ENCODE measurements around the gene SLC8A2.
"Not testable (repeated sequence)": the region's sequence is repeated elsewhere in the genome, so short reads cannot be mapped to it uniquely, and the experiment has no call there.

SLC8A2 gene

DNA sequence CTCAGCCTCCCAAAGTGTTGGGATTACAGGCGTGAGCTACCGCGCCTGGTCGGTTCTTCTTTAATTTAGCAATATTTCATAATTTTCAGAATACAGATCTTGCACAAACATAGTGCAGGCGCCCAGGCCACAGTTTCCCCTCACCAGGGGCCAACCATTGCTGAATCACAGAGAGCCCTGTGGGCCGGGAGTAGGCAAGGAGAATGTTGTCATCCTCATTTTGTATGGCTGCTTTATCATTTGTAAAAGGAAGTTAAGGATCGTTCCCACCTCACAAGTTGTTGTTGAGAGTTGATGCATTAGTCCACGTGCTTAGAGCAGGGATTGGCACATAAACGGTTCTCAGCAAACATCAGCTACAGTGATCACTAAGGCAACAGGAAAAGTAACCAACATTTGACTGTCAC lies 82.5 kb downstream of the SLC8A2 start:
- Histone ChIP-seq H3K27ac (peak overlapping the region in 6 of 11 experiments; percentile 8 to 61 (median 36); a peak in 10 of 22 replicates), H3K27me3 (no peaks in the 10 kb centered on the region), H4K20me1 (no peaks in the 10 kb centered on the region), H3K9ac (peak overlapping the region in 4 of 11 experiments; percentile 12 to 48 (median 24); a peak in 6 of 22 replicates), H3K4me1 (peaks cover 13 to 44% (median 25%) of the 10 kb centered on the region in 10 experiments), H3K9me3 (replicated peaks in 1 of 11) (no peaks in the 10 kb centered on the region), H3K4me2 (peak overlapping the region in 7 of 11 experiments; percentile 5 to 64 (median 28); a peak in 12 of 22 replicates), H3K36me3 (no peaks in the 10 kb centered on the region), H3K4me3 (no peak overlapping the region)
- TF ChIP-seq Cebpa-rat (IDR thresholded peaks at IDR 0.05), result peak in 5 of 11 experiments; percentile 23 to 60 (median 39); a peak in 7 of 22 replicates

DNA sequence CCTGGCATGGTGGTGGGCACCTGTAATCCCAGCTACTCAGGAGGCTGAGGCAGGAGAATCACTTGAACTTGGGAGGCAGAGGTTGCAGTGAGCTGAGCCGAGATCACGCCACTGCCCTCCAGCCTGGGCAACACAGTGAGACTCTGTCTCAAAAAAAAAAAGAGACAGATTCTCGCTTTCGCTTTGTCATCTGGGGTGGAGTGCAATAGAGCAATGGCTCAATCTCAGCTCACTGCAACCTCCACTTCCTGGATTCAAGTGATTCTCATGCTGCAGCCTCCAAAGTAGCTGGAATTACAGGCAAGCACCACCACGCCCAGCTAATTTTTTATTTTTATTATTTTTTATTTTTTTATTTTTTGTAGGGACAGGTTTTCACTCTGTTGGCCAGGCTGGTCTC lies 83.0 kb downstream of the SLC8A2 start:
- peak overlapping the region in 3 of 11 experiments; percentile 12 to 48 (median 32); a peak in 5 of 22 replicates for H3K9ac ChIP-seq
- H3K36me3 ChIP-seq; H3K4me3 ChIP-seq; H4K20me1 ChIP-seq; H3K27me3 ChIP-seq; H3K9me3 ChIP-seq (replicated peaks in 1 of 11): not testable (repeated sequence)
- H3K4me1 ChIP-seq, result peaks cover 13 to 48% (median 25%) of the 10 kb centered on the region in 10 experiments
- H3K4me2 ChIP-seq, result peak overlapping the region in 7 of 11 experiments; percentile 5 to 64 (median 28); a peak in 12 of 22 replicates
- peak overlapping the region in 5 of 11 experiments; percentile 11 to 61 (median 51); a peak in 9 of 22 replicates for H3K27ac ChIP-seq

DNA sequence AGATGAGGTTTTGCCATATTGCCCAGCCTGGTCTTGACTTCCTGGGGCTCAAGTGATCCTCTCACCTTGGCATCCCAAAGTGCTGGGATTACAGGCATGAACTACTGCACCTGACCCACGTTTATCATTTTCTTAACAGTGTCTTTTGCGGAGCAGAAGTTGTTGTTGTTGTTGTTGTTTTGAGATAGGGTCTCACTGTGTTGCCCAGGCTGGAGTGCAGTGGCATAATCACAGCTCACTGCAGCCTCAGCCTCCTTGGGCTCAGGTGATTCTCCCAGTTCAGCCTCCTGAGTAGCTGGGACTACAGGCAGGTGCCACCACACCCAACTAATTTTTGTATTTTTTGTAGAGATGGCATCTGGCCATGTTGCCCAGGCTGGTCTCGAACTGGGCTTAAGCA lies 84.1 kb downstream of the SLC8A2 start:
- peaks cover 13 to 59% (median 25%) of the 10 kb centered on the region in 10 experiments for H3K4me1 ChIP-seq
- not testable (repeated sequence) for H3K27me3 ChIP-seq; H3K4me3 ChIP-seq; H3K27ac ChIP-seq; H3K9ac ChIP-seq; H3K9me3 ChIP-seq (replicated peaks in 1 of 11); H4K20me1 ChIP-seq; H3K4me2 ChIP-seq; H3K36me3 ChIP-seq

DNA sequence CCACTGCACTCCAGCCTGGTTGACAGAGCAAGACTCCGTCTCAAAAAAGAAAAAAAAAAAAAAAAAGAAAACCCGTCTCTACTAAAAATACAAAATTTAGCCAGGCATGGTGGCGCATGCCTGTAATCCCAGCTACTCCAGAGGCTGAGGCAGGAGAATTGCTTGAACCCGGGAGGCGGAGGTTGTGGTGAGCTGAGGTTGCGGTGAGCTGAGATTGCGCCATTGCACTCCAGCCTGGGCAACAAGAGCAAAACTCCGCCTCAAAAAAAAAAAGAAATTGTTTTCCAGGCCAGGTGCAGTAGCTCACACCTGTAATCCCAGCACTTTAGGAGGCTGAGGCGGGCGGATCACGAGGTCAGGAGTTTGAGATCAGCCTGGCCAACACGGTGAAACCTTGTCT lies 85.1 kb downstream of the SLC8A2 start:
- Histone ChIP-seq H3K4me1 (peaks cover 17 to 69% (median 31%) of the 10 kb centered on the region in 10 experiments), H3K36me3 (peaks cover 9 to 16% (median 11%) of the 10 kb centered on the region in 11 experiments), H4K20me1 (peaks cover 0 to 12% (median 9%) of the 10 kb centered on the region in 11 experiments; a peak in 18 of 22 replicates)
- not testable (repeated sequence) for H3K9ac ChIP-seq; H3K27ac ChIP-seq; H3K27me3 ChIP-seq; H3K4me2 ChIP-seq; H3K9me3 ChIP-seq (replicated peaks in 1 of 11); H3K4me3 ChIP-seq

DNA sequence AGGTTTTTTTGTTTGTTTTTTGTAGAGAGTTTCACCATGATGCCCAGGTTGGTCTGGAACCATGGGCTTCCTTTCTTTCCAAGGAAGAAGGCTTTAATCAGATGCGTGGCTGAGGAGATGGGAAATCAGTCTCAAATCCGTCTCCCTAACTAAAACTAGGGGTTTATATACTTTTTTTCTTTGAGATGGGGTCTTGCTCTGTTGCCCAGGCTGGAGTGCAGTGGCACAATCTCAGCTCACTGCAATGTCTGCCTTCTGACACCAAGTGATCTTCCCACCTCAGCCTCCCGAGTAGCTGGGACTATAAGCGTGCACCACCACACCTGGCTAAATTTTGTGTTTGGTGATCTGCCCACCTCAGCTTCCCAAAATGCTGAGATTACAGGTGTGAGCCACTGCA lies 87.2 kb downstream of the SLC8A2 start:
- H3K9ac ChIP-seq; H3K27me3 ChIP-seq; H3K9me3 ChIP-seq (replicated peaks in 1 of 11); H3K27ac ChIP-seq; H3K4me3 ChIP-seq: not testable (repeated sequence)
- H3K4me2 ChIP-seq, result peak overlapping the region in 1 of 11 experiments; percentile 70; a peak in 1 of 22 replicates
- H4K20me1 ChIP-seq, result peaks cover 0 to 32% (median 23%) of the 10 kb centered on the region in 11 experiments; a peak in 18 of 22 replicates
- H3K36me3 ChIP-seq, result peaks cover 30 to 36% (median 31%) of the 10 kb centered on the region in 11 experiments
- H3K4me1 ChIP-seq, result peaks cover 18 to 71% (median 32%) of the 10 kb centered on the region in 10 experiments

DNA sequence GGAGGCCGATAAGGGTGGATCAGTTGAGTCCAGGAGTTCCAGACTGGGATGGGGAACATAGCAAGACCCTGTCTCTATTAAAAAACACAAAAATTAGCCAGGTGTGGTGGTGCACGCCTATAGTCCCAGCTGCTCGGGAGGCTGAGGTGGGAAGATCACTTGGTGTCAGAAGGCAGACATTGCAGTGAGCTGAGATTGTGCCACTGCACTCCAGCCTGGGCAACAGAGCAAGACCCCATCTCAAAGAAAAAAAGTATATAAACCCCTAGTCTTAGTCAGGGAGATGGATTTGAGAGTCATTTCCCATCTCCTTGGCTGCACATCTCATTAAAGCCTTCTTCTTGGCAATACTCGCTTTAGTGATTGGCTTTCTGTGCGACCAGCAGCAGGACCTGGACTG lies 87.8 kb downstream of the SLC8A2 start:
- Histone ChIP-seq H4K20me1 (peaks cover 0 to 37% (median 26%) of the 10 kb centered on the region in 11 experiments; a peak in 18 of 22 replicates), H3K4me1 (peaks cover 16 to 69% (median 28%) of the 10 kb centered on the region in 10 experiments), H3K4me2 (peak overlapping the region in 3 of 11 experiments; percentile 66 to 70 (median 66); a peak in 6 of 22 replicates), H3K27ac (peak overlapping the region in 2 of 11 experiments; percentile 8 to 57; a peak in 3 of 22 replicates), H3K36me3 (peaks cover 34 to 43% (median 37%) of the 10 kb centered on the region in 11 experiments)
- H3K4me3 ChIP-seq; H3K27me3 ChIP-seq; H3K9me3 ChIP-seq (replicated peaks in 1 of 11); H3K9ac ChIP-seq: not testable (repeated sequence)

DNA sequence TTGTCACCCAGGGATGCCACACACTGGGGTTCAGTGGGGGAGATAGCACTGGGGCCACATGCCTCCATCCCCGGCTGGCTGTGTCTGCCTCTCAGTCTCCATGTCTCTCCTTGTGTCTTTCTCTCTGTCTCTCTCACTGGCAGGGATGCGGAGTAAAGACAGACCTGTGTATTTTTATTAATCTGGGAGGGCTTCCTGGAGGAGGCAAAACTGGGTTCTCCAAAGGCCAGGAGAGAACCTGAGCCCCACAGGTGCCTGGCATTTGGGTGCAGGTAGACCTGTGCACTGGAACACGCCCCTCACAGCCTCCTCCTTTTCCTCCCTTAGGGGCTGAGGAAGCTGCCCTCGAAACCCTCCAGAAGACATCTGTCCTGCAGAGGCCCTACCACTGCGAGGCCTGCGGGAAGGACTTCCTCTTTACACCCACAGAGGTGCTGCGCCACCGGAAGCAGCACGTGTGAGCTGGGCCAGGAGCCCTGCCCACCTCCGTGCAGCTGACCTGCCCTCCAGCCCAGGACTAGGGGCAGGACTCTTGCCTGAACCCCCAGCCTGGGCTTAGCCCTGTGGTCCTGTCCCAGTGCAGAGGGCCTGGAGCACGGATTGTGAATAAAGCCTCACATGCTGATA lies 89.9 kb downstream of the SLC8A2 start:
- H3K27me3 ChIP-seq, result no peaks in the 10 kb centered on the region

DNA sequence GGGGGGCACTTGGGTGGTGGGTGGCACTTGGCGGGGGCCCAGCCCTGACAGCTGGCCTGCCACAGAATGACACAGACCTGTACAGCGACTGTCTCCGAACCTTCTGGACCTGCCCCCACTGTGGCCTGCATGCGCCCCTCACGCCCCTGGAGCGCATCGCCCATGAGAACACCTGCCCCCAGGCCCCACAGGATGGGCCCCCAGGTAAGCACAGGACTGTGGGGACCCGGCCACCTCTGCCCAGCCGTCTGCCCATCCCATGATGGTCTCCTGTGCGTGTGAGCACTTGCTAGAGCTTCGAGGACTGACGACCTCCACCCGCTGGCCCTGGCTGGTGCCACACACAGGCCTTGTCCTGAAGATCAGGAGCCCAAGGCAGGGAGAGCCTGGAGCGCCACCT lies 90.6 kb downstream of the SLC8A2 start:
- Histone ChIP-seq H3K9ac (peak overlapping the region in 7 of 11 experiments; percentile 3 to 49 (median 31); a peak in 3 of 22 replicates), H4K20me1 (peaks cover 0 to 64% (median 30%) of the 10 kb centered on the region in 11 experiments; a peak in 18 of 22 replicates), H3K9me3 (replicated peaks in 1 of 11) (no peaks in the 10 kb centered on the region), H3K4me2 (peak overlapping the region; percentile 38 to 72 (median 65); a peak in 21 of 22 replicates), H3K27ac (peak overlapping the region in 3 of 11 experiments; percentile 15 to 30 (median 21); a peak in 1 of 22 replicates), H3K27me3 (no peaks in the 10 kb centered on the region), H3K4me3 (no peak overlapping the region), H3K36me3 (peaks cover 56 to 71% (median 64%) of the 10 kb centered on the region in 11 experiments), H3K4me1 (peaks cover 15 to 59% (median 27%) of the 10 kb centered on the region in 10 experiments)
- TF ChIP-seq Cebpa-rat (IDR thresholded peaks at IDR 0.05), result no peak

More for the DNA sequence above, 89.9 kb downstream of the SLC8A2 start:
- H3K4me2 ChIP-seq, result peak overlapping the region; percentile 38 to 72 (median 65)
- H3K9me3 ChIP-seq (replicated peaks in 1 of 11), result no peaks in the 10 kb centered on the region
- H3K4me3 ChIP-seq, result no peak overlapping the region
- H3K36me3 ChIP-seq, result peaks cover 50 to 64% (median 58%) of the 10 kb centered on the region in 11 experiments
- H4K20me1 ChIP-seq, result peaks cover 0 to 58% (median 26%) of the 10 kb centered on the region in 11 experiments; a peak in 18 of 22 replicates
- H3K9ac ChIP-seq, result peak overlapping the region in 9 of 11 experiments; percentile 3 to 49 (median 29); a peak in 7 of 22 replicates
- peaks cover 15 to 52% (median 25%) of the 10 kb centered on the region in 10 experiments for H3K4me1 ChIP-seq
- H3K27ac ChIP-seq, result peak overlapping the region in 3 of 11 experiments; percentile 15 to 30 (median 21); a peak in 2 of 22 replicates
- no peak for TF ChIP-seq Cebpa-rat (IDR thresholded peaks at IDR 0.05)

DNA sequence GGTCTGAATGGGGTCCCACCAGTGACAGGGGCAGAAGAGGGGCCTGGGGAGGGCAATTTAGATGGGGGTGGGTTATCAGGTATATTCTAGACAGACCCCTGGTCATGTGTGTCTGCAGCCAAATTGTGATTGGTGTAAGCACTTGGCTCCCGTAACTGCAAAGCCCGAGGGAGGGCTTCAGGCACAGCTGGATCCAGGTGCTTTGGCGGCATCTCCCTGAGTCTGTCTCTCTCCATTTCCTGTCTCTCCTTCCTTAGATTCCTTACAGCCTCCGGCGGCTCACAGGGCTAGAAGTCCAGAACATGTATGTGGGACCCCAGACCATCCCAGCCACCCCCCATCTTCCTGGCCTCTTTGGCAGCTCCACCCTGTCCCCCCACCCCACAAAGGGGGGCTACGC lies 91.1 kb downstream of the SLC8A2 start:
- peaks cover 15 to 64% (median 27%) of the 10 kb centered on the region in 10 experiments for H3K4me1 ChIP-seq
- no peaks in the 10 kb centered on the region for H3K27me3 ChIP-seq
- H3K4me2 ChIP-seq, result peak overlapping the region in 6 of 11 experiments; percentile 47 to 72 (median 66); a peak in 4 of 22 replicates
- H3K9ac ChIP-seq, result no peak overlapping the region
- no peak overlapping the region for H3K4me3 ChIP-seq
- no peak overlapping the region for H3K27ac ChIP-seq
- H3K9me3 ChIP-seq (replicated peaks in 1 of 11), result no peaks in the 10 kb centered on the region
- peaks cover 62 to 76% (median 70%) of the 10 kb centered on the region in 11 experiments for H3K36me3 ChIP-seq
- peaks cover 0 to 70% (median 33%) of the 10 kb centered on the region in 11 experiments; a peak in 18 of 22 replicates for H4K20me1 ChIP-seq
- TF ChIP-seq Cebpa-rat (IDR thresholded peaks at IDR 0.05), result no peak
